GM19240 (cell line): ENCODE results near the gene TARP.
A peak's percentile ranks its signal among the peaks of the same experiment; 100 is the strongest.

Experiments
- DNase-seq: peaks from one replicate; pipeline ENCODE4 v3.0.0; 2011; ENCODE audit warnings: low spot score; ENCODE audit not compliant: insufficient read length

Gene TARP

DNA sequence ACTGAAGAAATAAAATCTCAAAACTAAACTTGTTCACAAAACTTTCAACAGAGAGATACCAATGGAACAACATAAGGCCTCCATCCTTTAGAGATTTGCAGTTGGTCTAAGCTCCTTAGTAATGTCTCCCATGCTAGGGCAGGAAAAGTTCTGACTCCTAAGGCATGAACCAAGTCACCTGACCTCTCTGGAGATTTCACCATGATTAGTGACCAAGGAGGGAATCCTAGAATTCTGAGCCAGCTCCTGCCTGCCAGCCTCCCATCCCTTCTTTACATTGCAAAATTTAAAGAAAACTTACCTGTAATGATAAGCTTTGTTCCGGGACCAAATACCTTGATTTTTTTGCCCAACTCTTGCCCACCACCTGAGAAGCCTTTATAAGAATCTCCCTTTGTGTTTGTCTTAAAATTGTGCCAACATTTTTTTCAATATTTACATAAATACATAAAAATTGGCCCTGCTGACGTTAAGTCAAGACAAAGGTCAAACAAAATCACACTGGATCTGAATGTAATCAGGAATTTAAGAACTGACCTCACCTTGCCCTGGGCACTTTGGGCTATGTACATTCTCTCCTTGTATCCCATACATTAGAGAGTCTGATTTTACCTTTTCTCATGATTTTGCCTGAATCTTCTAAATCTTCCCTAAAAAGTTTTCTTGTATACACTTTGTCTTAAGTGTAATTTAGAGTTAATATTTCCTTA is at the start of gene TARP:
Gene TARP (minus strand): TSS at position 351 of the 710 bp plus-strand sequence.
- no peak for DNase-seq

DNA sequence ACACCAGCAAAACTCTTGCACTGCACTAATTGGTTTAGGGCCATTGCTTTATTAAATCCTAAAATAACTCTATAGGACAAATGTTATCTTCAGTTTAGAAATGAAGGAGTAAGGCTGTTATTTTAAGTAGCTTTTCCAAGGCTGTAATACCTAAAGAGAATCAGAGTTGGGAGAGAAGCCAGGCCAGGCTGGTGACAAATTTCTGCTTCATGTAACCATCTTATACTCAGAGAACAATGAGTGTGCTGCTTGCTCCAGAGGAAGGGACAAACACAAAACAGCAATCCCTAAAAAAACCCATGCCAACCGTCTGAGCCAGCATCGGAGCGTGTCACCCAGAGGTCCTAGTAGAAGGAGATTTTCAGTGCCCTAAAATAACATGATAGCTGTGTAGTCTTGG is 49.7 kb upstream of the TARP start:
- no peak for DNase-seq

DNA sequence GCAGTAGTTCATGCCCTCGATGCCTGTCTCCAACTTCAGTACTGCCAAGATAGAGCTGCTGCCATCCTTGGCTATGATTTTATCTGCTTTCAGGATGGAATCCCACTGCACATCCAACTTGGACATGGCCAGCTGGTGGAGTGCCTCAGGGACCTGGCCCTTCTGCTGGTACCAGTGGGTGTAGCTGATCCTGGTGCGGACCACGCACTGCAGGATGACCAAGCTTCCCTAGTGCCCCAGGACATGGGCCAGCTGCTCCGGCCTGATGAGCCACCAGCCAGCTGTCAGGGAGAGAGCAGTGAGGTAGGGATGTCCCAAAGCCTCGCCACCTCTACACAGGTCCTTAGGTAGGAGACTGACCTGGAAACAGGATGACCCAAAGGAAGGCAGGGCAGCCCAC is 49.0 kb upstream of the TARP start:
- DNase-seq = no peak

DNA sequence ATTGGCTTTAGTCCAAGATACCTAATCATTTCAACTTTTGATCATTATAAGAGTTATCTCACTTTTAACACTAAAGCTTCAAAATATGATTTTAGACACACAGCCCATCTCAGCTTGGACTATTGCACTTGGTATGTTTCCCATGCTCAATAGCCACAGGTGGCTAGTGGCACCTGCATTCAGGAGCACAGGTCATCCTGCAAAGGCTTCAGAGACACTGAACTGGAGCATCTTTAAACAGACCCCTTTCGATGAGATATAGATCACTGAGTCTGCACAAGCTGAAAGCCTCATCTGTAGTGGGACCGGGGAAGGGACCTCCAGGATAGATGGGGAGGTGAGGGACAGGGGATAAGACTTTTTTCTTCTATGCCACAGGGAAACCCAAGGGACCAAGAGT is 48.5 kb upstream of the TARP start:
- no peak for DNase-seq

DNA sequence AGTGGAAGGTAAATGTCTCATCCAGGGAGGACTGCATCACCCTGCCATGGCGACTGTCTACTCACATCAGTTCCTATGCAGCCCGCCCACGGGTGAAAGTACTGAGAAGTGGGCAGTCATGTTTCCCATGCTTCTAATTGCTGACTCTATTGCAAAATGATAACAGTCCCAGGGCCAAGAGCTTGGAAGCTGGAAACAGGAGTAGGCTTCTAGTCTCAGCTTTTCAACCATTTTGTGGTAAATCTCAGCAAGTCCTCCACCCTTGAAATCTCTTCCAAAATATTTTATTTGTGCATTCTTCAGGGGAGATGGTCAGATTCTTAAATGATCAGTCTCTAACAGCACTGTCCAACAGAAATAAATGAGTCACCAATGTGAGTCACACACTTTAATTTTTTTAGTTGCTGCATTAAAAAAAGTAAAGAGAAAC is 48.1 kb upstream of the TARP start:
- no peak for DNase-seq

DNA sequence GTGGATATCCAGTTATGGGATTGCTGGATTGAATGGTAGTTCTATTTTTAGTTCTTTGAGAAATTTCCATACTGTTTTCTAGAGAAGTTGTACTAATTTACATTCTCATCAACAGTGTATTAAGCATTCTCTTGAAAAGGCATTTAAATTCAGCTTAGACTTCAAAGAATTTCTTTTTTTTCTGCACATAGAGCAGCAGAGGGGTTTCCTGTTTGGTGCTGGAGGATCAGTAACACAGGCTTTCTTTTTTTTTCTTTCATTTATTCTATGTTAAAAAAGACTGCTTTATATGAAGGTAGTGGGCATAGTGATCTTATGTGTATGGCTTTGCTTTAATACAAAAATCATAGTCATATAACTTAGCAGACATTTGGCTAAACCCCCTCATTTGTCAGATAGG is 47.6 kb upstream of the TARP start:
- no peak for DNase-seq

DNA sequence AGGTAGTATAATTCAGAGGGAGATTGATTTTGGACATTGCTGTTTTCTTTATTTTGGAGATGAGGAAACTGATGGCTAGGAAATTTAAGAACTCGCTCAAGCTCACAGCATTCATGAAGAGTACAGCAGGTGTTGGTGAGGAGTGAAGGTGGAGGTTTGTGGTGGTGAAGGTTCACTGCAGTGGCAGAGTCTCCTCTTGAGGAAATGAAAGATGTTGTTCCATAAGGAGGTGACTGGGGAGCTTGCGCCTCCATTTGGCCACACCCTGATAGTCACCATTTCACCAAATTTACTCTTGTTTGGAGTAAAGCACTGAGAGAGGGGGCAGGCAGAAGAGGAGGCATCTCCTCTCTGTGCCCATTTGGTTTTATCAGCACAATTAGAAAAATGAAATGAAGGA is 46.4 kb upstream of the TARP start:
- DNase-seq = no peak

DNA sequence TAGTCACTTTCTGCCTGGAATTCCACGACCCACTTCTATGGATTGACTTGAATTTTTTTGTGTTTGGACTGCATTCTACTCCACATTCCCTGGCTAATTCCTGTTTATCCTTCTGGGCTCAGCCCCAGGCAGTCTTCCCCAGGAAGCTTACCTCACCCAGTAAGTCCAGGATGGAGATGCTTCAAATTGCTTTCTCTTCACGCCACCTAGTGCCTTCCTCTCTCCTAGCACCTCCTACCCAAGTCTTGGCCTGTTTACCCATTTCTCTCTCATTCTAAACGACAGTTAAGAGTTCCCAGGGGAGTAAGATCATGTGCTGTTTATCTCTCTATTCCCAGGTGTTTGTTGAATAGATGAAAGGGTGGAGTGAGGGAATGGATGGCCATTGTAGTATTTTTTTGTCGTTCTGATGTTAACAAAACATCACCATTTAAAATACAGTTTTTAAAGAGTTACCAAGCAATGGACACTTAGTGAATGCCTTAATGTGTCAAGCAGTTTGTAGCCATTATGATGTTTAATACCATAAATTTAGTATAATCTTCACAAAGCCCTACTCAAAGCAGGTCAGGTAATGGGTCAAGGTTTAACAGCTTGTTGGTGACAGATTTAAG is 45.5 kb upstream of the TARP start:
- DNase-seq = peak; percentile 50

DNA sequence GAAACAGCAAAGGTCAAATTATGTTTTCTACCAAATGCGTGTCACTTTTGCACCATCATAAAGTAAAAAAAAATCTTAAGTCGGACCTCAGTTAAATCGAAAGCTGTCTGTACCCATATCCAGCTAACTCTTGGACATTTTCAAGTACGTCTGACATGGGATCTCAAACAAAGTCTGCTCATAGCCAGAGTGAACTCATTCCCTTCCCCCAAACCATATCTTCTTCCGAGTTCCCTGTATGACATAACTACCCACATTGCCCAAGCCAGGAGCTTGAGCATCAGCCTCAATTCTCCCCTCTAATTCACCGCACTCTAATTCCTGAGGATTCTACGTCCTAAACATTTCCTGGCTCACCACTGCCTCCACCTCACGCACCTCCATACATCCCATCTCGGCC is 44.8 kb upstream of the TARP start:
- DNase-seq = no peak

DNA sequence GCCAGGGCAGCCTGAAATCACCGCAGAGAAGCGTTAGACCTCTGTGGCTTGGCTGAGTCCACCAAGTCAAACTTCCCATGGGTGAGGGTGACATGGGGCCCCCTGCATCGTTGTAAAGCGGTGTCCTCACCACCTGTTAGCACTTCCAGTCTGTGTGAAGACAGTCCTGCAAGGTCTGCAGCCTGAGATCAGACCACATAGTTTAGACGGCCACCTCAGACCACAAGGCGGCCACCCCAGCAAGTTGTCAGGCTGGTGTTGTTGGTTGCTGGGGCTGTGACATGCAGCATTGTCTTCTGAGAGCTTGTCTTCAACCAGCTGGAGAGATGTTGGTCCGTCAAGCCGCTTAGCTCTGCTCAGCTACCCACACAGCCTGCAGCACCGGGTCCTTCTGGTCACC is 44.1 kb upstream of the TARP start:
- no peak for DNase-seq

DNA sequence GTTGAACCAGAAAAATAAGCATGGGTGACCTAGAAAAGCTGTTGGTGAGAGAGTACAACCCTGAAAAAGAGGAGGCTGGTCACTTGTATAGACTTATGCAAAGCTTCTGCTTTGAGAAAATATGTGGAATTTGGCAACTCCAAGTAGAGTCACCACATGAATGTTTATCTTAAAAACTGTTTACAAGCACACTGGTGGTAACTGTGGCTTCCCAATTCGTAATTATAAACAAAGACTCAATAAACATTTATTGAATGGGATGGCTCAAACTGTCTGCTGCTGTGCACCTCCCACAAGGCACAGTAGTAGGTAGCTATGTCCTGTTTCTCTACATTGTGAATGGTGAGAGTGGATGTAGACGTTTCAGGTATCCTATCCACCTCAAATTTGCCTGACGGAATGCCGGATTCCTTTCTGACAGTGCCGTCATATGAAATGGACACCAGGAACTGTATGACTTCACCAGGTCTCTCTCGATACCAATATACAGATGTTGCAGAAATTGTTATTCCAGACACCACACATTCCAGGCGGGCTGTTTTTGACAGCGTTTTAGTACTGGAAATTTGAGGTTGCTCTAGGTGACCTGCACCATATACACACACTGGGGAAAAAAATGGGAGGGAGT is 43.4 kb upstream of the TARP start:
- no peak for DNase-seq

DNA sequence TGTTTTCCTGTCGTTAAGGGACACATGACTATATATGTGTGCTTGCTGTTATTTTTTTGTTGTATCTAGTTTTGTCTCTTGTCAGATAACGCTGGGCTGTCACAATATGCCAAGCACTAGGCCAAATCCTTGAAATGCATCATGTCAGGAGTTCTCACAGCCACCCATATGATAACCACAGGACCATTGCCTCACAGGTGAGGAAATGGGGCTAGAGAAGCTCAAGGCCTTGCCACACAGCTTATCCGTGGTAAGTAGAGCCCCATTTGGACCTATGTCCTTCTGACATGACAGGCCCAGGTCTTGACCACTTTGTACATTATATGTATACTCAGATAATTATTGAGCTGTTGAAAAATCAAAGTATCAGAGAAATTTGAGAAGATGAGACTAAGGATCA is 42.0 kb upstream of the TARP start:
- DNase-seq = no peak

DNA sequence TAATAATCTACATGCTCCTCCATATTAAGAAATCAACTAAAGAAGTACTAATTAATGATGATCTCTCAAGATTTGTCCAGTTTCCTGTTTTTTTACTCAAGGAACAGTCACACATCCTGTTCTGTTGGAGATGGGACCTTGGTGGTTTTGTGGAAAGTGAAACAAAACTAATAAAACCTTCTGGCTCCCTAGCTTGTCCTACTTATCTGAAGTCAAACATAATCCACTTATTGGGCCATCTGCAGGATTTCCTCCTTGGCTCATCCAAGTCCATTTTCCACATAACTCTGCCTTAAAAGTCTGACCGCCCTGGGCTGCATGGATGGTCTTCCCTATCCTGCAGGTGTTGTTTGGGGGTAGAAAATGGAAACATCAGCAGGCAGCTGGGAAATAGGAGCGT is 39.4 kb upstream of the TARP start:
- DNase-seq = no peak

DNA sequence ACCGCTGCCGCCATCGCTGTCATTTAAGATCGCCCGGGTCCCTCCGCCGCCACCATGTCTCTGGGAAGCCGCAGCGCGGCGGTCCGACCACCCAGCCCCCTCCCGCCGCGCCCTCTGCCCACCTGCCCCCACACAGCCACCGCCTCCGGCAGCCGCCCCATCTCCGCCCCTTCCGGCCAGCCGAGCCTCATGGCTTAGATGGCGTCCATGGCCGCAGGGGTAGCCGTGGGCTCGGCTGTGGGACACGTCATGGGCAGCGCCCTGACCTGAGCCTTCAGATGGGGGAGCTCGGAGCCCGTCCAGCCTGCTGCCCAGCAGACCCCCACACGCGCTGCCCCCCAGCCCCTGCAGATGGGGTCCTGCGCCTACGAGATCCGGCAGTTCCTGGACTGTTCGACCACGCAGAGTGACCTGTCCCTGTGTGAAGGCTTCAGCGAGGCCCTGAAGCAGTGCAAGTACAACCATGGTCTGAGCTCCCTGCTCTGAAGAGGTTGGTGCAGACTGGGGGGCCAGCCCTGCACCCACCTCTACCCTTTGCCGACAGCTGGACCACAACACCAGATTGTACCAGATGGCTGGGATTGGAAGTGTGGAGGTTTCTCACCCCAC is 38.0 kb upstream of the TARP start:
- DNase-seq = no peak

DNA sequence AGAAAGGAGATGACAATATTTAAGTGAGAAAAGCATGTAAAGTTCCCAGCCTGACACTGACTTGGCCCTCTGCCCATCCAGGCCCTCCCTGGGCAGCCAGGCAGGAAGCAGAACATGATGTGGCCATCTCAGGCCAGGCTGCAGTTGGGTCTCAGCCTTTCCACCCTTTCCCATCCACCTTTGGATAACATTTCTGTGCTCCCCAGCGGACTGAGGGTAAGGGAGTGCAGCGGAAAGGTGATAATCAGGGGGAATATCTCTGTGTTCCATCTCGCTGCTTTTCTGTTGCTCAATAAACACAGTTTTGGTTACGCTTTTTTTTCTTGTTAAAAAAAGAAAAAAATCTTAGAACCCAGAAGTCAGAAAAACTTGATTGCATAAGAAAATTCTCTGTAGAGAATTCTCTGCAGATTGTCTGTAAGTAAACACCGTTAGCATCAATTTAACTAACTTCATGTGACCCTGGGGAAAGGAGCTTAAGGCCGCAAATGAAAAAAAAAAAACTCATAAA is 37.2 kb upstream of the TARP start:
- no peak for DNase-seq

DNA sequence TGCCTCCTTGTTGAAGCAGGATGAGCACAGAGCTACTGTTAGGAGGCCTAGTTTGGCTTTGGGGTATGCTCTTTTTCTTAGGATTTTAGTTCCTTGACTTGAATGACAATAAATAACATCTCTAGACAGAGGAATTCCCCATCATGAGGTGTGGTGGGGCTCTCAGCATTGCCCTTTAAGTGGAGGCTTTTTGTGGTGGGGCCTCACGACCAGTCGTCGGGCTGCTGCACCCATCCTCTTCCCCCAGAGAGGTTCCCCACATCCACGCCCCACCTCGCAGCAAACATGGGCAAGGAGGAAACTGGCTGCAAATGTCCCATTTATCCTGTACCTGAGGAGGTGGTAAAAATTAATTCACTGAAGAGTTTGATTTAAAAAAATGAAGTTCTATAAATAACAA is 36.1 kb upstream of the TARP start:
- no peak for DNase-seq

DNA sequence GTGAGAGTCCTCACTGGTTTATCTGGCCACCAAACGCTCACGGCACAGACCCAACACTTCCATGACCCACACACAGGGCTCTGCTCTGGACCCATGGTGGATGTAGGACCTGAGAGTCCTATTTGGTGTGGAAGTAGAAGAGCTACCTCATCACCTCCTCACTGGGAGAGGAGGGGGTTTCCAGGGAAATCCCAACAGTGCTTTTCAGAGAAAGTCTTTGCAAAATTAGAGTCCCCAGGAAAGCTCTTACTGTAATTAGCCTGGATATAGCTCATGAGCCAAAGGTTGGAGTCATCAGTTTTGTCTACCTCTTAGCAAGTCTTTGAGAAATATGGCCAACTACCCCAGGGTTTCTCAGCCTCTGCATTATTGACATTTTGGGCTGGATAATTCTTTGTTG is 34.7 kb upstream of the TARP start:
- DNase-seq = no peak

DNA sequence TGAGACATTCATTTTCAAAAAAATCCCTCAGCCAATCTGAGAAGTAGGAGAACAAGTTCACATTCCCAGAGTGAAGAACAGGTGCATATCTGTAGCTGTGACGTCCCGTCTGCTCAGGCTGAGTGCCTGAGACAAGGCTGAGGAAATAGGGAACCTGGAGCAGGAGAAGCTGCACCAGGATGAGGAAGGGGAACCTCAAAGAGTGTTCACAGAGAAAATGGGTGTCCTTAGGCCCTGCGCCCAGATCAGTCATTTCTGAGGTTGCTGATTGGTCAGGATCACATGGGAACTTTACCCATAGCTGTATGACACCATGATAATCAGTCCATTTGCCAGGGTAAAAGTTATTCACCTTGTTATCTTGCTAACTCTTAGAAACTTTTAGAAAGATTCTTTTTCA is 34.2 kb upstream of the TARP start:
- no peak for DNase-seq

DNA sequence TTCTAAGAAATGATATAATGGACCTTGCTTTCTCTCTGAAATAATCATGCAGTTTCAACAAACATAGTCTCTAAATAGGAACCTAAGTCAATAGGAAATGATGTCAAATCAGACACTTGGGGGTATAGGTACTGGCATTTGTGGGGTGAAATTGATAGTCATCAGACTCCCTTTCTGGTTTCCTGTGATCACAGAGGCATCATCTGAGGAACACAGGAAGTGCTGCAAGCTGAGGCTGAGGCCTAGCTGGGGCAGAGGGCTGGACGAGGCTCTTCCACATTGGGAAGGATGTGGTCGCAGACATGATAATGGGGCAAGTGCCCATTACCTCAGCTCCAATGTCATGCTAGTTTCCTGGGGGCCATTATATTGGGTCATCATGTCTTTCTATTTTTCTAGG is 33.5 kb upstream of the TARP start:
- no peak for DNase-seq

DNA sequence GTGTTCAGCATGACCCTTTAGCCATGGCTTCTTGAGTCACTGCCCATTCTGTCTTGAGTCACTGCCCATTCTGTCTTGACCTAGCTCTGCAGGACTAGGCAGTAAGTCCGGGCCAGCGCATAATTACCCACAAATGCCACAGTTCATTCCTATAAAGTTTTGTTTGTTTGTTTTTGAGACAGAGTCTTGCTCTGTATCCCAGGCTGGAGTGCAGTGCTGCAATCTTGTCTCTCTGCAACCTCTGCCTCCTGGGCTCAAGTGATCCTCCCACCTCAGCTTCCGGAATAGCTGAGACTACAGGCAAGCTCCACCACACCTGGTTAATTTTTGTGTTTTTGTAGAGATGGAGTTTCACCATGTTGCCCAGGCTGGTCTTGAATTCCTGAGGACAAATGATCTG is 32.7 kb upstream of the TARP start:
- no peak for DNase-seq

DNA sequence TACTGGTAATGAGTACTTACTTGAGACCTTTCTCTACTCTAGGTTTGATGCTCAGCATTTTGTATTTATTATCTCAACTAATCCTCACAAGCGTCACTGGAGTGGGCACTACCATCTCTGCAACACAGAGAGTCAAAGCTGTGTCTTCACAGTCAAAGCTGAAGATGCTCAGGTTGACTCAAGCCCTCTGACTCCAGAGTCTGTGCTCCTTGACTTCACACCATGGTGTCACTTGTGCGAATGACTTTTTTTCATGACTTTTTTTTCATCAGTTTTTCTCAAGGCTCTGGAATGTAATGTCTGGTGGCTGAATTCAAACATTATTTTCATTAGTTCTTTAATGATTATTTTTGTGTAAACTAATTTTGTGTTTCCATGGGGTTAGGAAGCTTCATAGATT is 30.4 kb upstream of the TARP start:
- DNase-seq = no peak

DNA sequence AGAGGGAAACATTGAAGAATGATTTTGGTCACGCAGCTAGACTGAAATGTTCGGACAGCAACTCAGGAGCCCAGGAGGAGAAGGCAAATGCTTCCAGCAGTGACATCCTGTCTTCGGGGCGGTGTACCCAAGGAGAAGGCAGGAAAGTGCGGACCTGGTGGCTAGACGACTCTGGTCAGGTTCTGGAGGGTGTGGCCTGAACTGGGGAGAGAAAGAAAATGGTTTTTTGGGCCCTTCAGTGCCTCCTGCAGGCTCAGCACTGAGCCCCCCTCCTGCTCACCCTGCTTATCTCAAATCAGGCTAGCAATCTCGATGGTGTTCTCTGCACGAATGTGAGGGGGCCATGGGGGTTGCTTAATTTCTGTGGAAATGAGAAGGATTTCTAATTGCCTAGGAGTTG is 26.7 kb upstream of the TARP start:
- no peak for DNase-seq
